ENCODE results near the gene MAP4K5. TPM values are rescaled to one million over a fixed set of nuclear protein-coding genes. Genes with fewer than 3 reads are reported as not detected.
A peak's percentile ranks its signal among the peaks of the same experiment; 100 is the strongest.

Gene MAP4K5
- polyA plus RNA-seq, 3 donors = 5.0 to 9.1 (median 7.7) TPM

DNA sequence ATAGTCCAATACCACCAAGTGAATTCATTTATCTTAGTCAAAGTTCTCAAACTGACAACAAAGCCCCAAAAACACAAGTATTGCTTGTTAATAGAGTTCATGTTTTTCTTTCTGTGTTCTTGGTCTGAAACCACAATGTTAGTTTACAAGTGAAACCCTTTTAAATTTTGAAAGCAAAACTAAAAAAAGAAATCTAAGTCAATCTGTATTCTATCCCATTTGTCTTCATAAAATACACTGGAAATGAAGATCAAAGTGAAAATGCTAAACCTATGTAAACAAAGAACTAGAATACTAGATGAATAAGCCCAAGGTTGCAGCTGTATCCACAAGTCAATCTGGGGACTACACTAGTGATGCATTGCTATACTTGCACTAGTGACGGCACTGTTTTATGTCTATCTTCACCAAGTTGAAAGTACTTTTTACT is 10.4 kb downstream of the MAP4K5 start:
- no peak for TF ChIP-seq CTCF (IDR thresholded peaks at IDR 0.05)
- Mint-ChIP-seq H3K4me1 (peaks cover 36% of the 10 kb centered on the region), H3K4me3 (no peak overlapping the region), H3K9me3 (no peaks in the 10 kb centered on the region), H3K36me3 (peaks cover 6 to 8% of the 10 kb centered on the region in 2 donors), H3K27me3 (ENCODE audit: low read depth in 3 of 3) (no peaks in the 10 kb centered on the region), H3K27ac (peak overlapping the region in 3 of 7 donors; percentile 9 to 55 (median 52))
- Histone ChIP-seq H3K9ac (ENCODE audit: insufficient read depth, low read length, poor library complexity, severe bottlenecking) (no peak overlapping the region), H3K36me3 (replicated peaks in 1 of 2; ENCODE audit: control insufficient read depth in 1 of 2, insufficient read depth in 2 of 2, low read length in 2 of 2) (no peaks in the 10 kb centered on the region), H3K4me2 (replicated peaks; ENCODE audit: extremely low read depth, low read length, poor library complexity, severe bottlenecking) (no peak overlapping the region), H3K79me2 (ENCODE audit: insufficient read depth, low read length) (peaks cover 74% of the 10 kb centered on the region), H3K4me1 (ENCODE audit: control insufficient read depth in 1 of 2, insufficient read depth in 2 of 2, low read length in 2 of 2) (peaks cover 19 to 20% of the 10 kb centered on the region in 2 donors), H3K27ac (ENCODE audit: low read depth in 1 of 2, low read length in 2 of 2) (no peak overlapping the region), H3K4me3 (replicated peaks in 1 of 3; ENCODE audit: low read depth in 2 of 3, low read length in 3 of 3) (no peak overlapping the region), H3K9me3 (replicated peaks in 1 of 2; ENCODE audit: control insufficient read depth in 1 of 2, insufficient read depth in 1 of 2, low read length in 2 of 2) (no peaks in the 10 kb centered on the region), H4K20me1 (ENCODE audit: insufficient read depth, low read length) (peaks cover 32% of the 10 kb centered on the region), H2AFZ (ENCODE audit: insufficient read depth, low read depth, low read length, poor library complexity, severe bottlenecking) (no peak overlapping the region), H3K27me3 (ENCODE audit: control insufficient read depth in 2 of 2, insufficient read depth in 2 of 2, low read length in 2 of 2) (no peaks in the 10 kb centered on the region)
- no peak for DNase-seq
- WGBS (ENCODE audit: insufficient coverage) = no CpG with 5 or more reads among the region's 1 CpG
- intact Hi-C loops (cut with micrococcal nuclease) = no loop called here

DNA sequence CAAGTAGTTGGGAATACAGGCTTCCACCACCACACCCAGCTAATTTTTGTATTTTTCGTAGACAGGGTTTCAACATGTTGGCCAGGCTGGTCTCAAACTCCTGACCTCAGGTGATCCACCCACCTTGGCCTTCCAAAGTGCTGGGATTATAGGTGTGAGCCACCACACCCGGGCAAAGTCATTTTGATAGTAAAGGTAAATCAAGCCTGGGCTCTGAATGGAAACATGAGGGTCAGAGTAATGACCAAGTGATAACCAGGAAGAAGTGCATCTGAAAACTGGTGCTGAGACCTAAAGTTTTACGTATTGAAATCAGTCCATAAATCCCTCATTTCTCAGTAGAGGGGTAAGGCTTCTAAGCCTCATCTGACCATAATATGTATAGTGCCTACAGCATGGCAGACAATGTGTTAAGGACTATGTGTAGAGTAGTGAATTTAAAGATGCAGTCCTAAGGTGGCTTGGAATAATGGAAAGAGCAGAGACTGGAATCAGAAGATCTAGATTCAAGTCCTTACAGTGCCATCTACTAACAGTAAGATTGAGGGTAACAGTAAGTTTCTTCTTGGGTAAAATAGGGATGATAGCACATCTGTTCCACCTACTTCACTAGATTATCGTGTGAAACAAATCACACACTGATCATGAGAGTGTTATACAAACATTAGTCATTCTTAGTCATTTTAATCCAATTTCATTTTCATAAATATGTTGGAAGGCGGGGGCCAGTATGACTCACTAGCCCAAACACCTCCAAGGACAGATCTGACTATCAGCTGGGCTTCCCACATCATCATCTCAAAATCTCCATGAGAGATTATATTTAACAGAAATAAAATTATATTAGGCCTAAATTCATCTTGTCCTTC is 11.2 kb downstream of the MAP4K5 start:
- Mint-ChIP-seq H3K9me3 (no peaks in the 10 kb centered on the region), H3K27ac (peak overlapping the region in 2 of 7 donors; percentile 9 to 51), H3K36me3 (peaks cover 6 to 8% of the 10 kb centered on the region in 2 donors), H3K4me1 (peaks cover 39% of the 10 kb centered on the region), H3K27me3 (ENCODE audit: low read depth in 3 of 3) (no peaks in the 10 kb centered on the region), H3K4me3 (no peak overlapping the region)
- no peak for TF ChIP-seq CTCF (IDR thresholded peaks at IDR 0.05)
- Histone ChIP-seq H3K9me3 (replicated peaks in 1 of 2; ENCODE audit: control insufficient read depth in 1 of 2, insufficient read depth in 1 of 2, low read length in 2 of 2) (no peaks in the 10 kb centered on the region), H3K27ac (ENCODE audit: low read depth in 1 of 2, low read length in 2 of 2) (no peak overlapping the region), H2AFZ (ENCODE audit: insufficient read depth, low read depth, low read length, poor library complexity, severe bottlenecking) (no peak overlapping the region), H3K9ac (ENCODE audit: insufficient read depth, low read length, poor library complexity, severe bottlenecking) (no peak overlapping the region), H3K4me1 (ENCODE audit: control insufficient read depth in 1 of 2, insufficient read depth in 2 of 2, low read length in 2 of 2) (peaks cover 19 to 21% of the 10 kb centered on the region in 2 donors), H3K27me3 (ENCODE audit: control insufficient read depth in 2 of 2, insufficient read depth in 2 of 2, low read length in 2 of 2) (no peaks in the 10 kb centered on the region), H3K36me3 (replicated peaks in 1 of 2; ENCODE audit: control insufficient read depth in 1 of 2, insufficient read depth in 2 of 2, low read length in 2 of 2) (no peaks in the 10 kb centered on the region), H3K79me2 (ENCODE audit: insufficient read depth, low read length) (peaks cover 72% of the 10 kb centered on the region), H3K4me2 (replicated peaks; ENCODE audit: extremely low read depth, low read length, poor library complexity, severe bottlenecking) (no peak overlapping the region), H4K20me1 (ENCODE audit: insufficient read depth, low read length) (peaks cover 32% of the 10 kb centered on the region), H3K4me3 (replicated peaks in 1 of 3; ENCODE audit: low read depth in 2 of 3, low read length in 3 of 3) (no peak overlapping the region)
- DNase-seq = peak in 2 of 3 donors; percentile 3 to 30
- 89% methylated on average over 1 of the region's 5 CpGs for WGBS (ENCODE audit: insufficient coverage)
- intact Hi-C loops (cut with micrococcal nuclease) = no loop called here

Data from CD14-positive monocyte (primary cell).